NCI-H2227 treated with DMSO at 0.1 percent for 48 hours (cell line): ENCODE data around the gene CHRNA4.
"Not testable (repeated sequence)": the region's sequence is repeated elsewhere in the genome, so short reads cannot be mapped to it uniquely, and the experiment has no call there.

ENCODE experiments used
- DNase-seq: peaks from one replicate; lab custom pipeline; 2025; lab: John Stamatoyannopoulos, UW

CHRNA4 gene

DNA sequence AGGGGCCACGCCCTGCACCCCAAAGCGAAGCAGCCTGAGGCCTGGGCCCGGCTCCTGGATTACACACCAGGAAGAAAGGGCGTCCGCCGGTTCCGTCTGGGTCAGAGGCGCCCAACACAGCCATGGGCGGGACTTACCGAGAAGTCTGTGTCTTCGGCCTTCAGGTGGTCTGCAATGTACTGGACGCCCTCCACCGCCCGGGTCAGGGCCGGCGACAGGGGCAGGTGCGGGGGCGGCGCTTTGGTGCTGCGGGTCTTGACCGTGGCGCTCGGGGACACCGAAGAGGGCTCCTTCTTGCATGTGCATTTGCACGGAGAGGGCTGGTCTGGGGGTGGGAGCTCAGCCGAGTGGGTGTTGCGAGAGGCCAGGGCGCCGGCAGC is 11.6 kb downstream of the CHRNA4 start:
- no peak for DNase-seq

DNA sequence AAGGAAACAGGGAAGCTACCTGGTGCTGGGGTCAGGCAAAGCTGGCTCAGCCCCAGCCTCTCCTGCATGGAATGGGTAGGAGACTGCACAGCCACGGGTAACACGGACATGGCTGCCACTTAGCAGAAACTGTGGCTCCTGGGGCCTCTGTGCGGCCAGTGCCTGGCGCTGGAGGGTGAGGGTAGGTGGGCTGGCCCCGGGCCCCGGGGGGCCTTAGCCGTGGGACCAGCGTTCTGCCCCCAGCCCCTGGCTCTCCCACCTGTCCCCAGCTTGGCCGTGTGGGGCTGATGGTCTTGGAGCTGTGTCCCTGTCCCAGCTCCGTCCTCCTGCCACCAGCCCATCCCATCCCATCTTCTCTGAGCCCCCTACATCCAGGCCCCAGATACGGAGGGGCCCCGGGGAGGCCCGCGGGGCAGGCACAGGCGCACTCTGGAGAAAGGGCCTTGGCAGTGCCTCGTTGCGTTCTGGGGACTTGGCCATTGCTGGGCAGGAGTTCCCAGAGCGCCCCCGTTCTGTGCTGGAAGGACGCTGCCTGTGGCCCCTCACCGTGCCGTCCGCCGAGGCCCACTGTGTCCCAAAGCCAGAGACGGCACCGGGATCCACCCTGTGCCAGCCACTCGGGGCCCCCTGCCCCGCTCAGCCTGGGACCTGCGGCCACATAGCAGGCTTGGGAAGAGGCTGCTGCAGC is 12.2 kb downstream of the CHRNA4 start:
- no peak for DNase-seq

DNA sequence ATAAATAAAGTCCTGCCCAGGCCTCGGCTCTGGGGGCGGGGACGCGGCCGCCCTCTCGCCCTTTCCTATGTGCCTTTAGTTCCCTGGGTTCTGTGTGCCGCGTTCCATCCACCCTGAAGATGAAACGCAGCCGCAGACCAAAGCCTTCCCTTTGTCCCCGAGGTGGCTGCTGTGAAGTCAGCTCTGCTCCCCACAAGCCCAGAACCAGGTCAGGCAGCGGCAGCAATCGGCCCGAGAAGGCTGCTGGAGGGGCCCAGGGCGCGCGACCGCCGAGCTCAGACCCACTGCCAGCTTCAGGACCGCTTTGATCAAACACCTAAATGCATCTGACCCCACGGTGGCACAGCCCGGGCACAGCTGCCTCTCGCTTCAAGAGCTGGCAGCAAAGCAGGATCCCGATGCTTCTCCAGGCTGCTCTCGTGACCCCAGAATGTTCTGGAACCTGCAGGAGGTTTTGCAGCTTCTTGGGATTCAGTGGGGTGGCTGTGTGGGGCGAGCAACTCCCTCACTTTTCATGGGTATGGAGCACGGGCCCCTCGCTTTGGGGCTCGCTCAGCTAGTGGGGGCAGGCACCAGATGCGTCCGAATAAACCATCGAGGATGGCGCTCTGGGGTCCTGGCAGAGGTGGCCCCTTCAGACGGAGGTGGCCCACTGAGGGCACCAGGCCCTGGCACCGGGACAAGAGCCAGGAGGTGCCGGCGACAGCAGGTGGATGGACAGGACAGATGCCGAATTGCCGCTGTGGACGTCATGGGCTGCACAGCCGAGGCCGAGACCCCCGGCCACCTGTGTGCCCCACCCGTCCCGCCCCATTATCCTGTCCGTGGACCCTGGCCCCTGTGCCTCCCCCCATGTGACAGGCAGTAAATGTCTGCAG is 13.0 kb downstream of the CHRNA4 start:
- no peak for DNase-seq

DNA sequence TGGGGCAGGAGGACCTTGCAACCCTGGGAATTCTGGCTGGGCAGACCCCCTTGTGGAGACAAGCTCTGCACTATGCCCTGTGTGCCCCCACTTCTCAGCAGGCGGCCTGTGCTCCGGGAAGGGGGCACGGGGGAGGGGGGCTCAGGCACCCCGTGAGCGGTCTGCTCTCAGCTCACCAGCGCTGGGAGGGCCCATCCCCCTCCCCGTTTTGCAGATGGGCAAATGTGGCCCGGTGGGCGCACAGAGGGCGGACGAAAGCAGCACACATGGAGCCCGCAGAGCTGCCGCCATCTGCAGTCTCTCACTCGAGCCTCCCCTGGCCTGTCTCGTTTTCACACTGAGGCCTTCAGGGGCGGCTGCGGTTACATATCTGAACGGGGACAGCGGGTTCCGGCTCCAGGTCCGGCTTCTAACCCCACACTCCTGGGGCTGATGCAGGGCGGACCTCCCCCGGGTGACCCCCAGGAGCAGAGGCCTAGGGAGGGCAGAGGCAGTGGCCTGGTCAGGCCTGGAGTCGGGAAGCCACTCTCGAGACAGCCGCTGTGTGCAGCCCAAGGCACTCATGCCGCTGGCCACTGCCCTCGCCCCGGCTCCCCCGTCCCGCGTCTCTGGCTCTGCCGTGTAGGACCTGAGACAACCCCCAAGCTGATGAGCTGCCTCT is 13.9 kb downstream of the CHRNA4 start:
- no peak for DNase-seq

DNA sequence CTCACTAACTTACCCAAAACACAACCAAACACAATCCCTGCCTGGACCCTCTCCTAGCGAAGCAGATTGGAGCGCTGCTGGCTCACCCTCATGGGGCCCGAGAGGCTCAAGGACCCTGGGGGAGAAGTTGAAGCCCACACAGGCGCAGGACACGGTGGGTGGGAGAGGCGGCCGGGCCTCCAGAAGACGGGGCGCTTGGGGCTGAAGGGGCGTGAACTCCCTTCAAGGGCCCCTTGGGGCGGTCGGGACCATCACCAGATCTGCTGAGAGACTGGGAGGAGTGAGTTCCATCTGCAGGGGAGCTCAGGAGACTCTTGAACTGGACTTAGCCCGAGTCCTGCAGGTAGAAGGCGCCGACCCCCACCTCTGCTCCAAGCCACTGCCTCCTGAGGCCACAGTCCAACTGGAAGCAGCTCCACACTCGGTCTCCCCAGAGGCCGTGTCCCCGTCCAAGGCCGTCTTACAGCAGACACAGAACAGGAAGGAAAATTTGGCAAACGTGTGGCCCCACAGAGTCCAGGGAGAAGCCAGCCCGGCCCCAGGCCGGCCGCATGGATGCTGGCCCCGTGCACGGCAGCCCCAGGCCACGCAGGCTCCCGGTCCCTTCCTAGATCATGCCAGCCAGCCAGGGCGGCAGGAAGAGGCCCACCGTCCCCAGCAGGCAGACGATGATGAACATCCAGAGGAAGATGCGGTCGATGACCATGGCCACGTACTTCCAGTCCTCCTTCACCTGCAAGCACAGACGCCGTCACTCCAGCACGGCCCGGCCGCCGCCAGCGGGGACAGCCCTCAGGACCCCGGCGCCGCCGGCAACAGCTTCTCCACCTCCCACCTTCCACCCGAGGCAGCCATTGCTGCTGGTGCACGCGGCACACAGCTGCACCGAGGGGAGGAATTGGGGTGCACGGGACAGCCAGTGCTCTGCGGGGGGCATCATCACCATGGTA is 14.7 kb downstream of the CHRNA4 start:
- no peak for DNase-seq

DNA sequence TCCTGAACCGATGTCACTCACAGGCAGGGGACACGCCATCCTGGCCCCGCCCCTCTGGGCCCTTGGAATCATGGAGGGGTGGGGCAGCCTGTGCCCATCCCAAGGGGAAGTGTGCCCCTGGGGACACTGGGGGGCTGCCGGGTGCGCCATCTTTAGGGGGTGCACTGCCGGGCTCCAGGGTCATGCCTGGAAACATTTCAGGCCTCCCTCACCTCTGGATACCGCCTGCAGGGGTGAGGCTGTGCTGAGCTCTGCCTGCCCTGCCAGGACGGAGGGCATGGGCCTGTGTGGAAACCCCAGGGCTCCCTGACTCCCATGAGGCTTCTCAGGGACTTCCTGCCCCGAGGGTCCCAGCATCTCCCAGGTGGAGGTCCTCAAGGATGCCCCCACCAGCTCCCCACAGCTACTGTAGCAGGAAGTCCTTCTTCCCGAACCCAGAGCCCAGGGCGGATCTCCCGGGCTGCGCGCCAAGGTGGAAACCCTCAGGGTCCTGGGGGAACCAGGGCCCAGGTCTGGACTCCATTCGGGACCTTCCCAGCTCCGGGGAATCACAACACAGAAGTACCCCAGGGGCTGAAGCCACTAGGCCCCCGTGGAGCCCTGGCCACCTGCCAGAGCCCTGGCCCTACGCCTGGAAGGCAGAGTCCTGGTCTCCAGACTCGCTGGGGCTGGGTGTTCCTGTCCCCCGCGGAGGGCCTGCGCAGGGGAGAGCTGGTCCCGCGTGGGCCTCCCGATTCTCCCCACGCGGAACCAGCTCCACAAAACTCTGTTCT is 15.6 kb downstream of the CHRNA4 start:
- no peak for DNase-seq

DNA sequence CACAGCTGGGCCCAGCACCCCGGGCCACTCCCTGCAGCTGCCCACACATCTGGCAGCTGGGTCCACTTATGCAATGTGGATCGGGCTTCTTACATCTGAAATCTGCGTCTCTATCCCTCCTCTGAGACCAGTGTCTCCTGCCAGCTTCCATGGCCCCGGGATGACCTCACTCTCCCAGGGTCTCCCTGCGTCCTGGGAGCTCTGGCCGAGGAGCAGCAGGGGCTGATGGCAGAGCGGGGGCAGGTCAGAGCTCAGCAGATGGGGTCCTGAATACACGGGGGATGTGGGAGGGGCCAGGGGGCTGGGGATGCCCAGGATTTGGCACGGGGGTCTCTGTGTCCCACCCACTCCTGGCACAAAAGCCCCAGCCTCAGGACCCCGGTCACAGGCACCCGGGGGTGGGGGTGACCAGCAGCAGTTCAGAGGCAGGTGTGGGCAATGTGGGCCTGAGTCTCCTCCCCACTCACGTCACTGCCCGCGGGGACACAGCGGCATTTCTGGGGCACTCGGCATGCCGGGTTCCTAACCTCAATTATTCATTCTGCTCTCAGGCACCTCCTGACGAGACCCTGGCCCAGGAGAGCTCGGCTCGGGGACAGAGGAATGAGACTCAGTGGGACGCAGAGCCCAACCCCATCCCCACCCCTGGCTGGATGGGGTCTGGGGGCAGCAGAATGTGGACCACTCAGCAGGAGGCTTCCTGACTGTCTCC is 16.4 kb downstream of the CHRNA4 start:
- DNase-seq = no peak

DNA sequence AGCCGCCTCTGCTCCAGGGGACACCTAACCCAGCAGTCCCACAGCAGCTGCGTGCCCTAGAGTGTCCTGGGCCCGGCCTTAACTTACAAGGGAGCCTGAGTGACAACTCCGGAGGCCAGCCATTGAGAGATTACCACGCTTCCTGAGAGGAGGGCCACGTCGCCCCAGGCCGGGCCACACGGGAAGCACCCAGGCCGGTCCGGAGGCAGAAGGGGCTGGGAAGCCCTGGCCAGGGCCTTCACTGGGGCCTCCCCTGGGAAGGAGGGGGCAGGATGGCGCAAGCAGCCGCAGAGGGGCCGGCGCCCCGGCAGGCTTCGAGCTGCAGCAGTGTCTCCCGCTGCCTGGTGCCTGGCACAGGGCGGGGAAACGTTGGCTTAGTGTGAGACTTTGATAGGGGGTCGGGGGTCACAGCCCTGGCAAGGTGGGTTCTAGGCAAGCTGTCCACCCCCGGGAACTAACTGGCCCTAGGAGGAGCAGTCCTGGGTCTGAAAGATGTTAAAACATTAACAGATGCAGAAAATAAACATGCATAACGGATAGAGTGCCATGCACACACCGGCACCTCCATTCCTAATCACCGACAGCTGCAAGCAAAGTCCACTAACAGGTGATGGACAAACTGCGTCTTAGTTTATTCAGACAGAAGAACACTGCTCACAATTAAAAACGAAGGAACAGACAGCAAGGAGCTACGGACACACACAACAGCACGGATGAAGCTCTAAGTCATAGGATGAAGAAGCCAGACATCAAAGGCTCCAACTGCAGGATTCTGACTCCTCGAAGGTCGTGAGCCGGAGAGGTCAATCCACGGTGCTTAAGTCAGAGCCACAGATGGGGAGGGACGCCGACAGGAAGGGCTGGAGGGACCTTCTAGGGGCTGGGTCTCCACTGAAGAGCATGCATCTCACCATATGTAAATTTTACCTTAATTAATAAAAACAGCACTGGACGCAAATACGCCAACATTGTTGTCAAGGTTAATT is 17.4 kb downstream of the CHRNA4 start:
- DNase-seq = no peak

DNA sequence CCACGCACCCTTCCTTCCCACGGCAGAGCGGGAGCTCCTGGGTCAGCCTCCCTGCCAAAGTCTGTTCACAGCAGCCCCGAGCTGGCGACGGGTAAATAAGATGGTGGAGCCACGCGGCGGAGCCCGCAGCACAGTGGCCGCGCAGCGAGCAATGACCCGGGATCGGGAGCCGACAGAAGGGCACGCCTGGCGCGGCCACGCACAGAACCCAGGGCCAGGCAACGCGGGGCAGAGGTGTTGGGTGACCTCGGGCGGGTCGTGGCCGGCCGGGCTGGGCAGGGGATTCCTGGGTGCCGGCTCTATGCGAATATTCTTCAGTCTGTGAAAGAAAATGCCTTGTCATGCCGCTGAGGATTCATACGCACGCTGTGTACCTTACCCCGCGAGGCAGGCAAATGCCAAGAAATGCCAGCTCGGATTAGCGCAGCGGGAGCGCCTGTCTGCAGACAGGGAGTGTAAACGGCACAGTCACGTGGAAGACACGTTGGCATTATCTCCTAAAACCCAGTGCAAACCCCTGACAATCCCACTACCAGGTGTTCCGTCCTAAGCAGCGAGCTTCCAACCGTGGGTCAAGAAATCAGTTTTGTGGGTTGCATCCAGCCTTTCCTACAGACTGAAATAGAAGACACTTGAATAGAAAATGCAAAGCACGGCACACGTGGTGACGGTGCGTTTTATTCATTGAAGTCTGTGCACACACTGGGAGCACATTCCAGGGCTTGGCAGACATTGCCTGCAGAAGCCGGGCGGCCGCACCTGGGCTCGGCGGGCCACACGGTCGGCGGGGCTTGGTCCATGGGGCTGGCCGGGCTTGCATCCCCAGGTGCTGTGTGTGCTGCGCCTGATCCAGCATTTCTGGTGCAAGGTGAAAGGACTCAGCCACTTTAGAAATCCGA is 18.3 kb downstream of the CHRNA4 start:
- DNase-seq = no peak

DNA sequence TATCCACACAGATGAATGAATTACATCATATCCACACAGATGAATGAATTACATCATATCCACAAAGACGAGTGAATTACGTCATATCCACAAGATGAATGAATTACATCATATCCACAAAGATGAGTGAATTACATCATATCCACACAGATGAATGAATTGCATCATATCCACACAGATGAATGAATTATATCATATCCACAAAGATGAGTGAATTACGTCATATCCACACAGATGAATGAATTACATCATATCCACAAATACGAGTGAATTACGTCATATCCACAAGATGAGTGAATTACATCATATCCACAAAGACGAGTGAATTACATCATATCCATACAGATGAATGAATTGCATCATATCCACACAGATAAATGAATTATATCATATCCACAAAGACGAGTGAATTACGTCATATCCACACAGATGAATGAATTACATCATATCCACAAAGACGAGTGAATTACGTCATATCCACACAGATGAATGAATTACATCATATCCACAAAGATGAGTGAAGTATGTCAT is 20.9 kb downstream of the CHRNA4 start:
- DNase-seq = not testable (repeated sequence)

DNA sequence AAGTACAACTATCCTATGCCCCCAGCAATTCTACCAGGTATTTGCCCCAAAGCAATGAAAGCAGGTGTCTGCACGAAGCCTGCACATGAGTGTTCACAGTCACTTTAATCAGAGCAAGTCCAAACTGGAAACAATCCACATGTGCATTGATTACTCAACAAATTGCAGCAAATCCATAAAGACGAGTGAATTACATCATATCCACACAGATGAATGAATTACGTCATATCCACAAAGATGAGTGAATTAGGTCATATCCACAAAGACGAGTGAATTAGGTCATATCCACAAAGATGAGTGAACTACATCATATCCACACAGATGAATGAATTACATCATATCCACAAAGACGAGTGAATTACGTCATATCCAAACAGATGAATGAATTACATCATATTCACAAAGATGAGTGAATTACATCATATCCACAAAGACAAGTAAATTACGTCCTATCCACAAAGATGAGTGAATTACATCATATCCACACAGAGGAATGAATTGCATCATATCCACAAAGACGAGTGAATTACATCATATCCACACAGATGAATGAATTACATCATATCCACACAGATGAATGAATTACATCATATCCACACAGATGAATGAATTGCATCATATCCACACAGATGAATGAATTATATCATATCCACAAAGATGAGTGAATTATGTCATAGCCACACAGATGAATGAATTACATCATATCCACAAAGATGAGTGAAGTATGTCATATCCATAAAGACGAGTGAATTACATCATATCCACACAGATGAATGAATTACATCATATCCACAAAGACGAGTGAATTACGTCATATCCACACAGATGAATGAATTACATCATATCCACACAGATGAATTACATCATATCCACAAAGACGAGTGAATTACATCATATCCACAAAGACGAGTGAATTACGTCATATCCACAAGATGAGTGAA is 21.7 kb downstream of the CHRNA4 start:
- DNase-seq = not testable (repeated sequence)

DNA sequence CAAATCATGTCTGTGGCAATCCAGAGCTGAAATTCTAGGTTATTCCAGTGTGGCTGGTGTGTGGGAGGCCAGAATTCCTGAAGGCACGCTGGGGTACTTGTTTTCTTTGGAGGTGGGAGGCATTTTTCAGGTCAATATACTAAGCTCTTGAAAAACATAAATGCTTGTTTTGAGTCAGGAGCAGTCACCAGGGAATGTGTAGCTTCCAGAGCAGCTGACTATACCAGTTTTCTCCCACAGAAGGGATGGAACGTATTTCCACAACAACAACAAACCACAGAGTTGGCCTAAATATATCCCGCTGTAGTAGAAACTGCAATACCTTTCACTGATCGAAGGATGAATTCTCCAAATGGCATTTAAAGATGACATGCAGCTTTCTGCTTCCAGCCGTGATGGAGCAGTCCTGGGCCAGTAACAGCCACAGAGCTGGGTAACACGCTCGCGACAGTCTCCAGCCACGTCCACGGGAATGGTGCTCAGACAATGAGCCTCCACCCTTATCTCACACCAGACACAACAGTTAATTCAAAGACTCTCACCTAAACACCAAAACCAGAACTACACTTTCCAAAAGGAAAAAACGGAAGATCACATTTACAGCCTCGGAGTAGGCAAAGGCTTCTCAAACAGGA is 23.2 kb downstream of the CHRNA4 start:
- DNase-seq = no peak

DNA sequence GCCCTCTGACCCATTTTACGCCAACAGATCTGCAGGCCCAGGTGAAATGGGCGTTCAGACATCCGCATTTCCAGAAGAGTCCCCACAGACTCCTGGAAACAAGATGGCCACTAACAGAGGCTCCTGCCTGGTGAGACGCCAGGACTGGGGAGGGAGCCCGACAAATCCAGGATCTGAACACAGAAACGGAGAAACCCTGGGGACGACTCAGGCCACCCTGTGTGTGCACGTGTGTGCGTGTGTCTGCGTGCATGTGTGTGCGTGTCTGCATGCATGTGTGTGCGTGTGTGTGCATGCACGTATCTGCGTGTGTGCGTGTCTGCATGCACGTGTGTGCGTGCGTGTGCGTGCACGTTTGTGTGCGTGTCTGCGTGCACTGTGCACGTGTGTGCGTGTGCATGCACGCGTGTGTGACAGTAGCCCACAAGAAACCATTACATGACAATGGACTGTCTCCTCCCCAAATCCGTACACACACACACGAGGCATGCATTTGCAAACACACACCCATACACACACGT is 24.9 kb downstream of the CHRNA4 start:
- no peak for DNase-seq

DNA sequence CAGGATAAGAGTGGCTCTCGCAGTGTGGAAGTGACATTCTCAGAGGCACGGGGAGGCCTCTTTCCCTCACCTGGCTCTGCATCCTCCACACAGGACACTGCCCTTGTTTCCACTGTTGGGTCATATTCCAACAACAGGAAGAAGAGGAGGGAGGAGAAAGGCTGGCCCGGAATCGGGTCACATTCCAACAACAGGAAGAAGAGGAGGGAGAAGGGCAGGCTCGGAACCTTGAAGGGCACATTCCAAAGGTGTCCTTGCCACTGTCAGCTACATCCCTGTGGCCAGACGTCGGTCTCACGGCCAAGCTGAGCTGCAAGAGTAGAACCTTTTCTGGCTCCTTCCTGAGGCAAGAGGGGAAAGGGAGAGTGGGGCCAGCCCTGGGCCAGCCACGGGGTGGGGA is 25.4 kb downstream of the CHRNA4 start:
- no peak for DNase-seq

DNA sequence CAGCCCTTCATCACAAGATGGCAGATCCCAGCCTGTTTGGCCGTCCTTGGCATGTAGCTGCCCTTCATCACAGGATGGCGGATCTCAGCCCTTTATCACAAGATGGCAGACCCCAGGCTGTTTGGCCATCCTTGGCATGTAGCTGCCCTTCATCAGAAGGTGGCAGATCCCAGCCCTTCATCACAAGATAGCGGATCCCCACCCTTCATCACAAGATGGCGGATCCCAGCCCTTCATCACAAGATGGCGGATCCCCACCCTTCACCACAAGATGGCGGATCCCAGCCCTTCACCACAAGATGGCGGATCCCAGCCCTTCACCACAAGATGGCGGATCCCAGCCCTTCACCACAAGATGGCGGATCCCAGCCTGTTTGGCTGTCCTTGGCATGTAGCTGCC is 26.1 kb downstream of the CHRNA4 start:
- DNase-seq = not testable (repeated sequence)

DNA sequence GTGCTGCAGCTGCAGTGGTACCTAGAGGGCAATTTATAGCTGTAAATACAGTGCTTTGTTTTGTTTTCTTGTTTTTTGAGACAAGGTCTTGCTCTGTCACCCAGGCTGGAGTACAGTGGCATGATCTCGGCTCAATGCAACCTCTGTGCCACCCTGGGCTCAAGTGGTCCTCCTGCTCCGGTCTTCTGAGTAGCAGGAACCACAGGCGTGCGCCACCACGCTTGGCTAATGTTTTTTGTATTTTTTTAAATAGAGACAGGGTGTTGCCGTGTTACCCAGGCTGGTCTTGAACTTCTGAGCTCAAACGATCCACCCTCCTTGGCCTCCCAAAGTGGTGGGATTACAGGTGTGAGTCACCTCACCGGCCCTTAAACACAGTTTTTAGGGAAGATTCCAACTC is 26.8 kb downstream of the CHRNA4 start:
- no peak for DNase-seq
